Right atrium auricular region (tissue), 2 donors: ENCODE results near the gene XRCC5. TPM values are rescaled to one million over a fixed set of nuclear protein-coding genes. Genes with fewer than 3 reads are reported as not detected.

ENCODE experiments used
- DNase-seq: peaks from one replicate; pipeline ENCODE4 v3.0.0-alpha.2; 2019; ENCODE audit warnings: low spot score
- H3K27ac ChIP-seq, 2 donors: fragments of 200-600 bp; sonication (generic); 1 replicate in 1 of 2; 2 replicates in 1 of 2; pipeline ENCODE4 v1.5.1; 2016 to 2019
- H3K27me3 ChIP-seq, 2 donors: fragments of 200-600 bp; sonication (generic); one replicate each; pipeline versions ENCODE4 v1.5.1 to v1.6.0; 2017 to 2019
- H3K36me3 ChIP-seq: fragments of 200-600 bp; sonication (generic); one replicate; pipeline ENCODE4 v1.5.1; 2016
- H3K4me1 ChIP-seq, 2 donors: fragments of 200-600 bp; sonication (generic); one replicate each; pipeline versions ENCODE4 v1.5.1 to v1.6.0; 2017 to 2019
- H3K4me3 ChIP-seq, 2 donors: fragments of 200-600 bp; sonication (generic); 1 replicate in 1 of 2; 2 replicates in 1 of 2; pipeline ENCODE4 v1.5.1; 2017 to 2019; ENCODE audit warnings: mild to moderate bottlenecking in 1 of 2, moderate library complexity in 1 of 2
- H3K9me3 ChIP-seq, 2 donors: fragments of 200-600 bp; sonication (generic); one replicate each; pipeline ENCODE4 v1.5.1; 2019
- CTCF ChIP-seq, 2 donors: fragments of 200-600 bp; sonication (generic); IDR thresholded peaks; one replicate each; pipeline ENCODE4 v1.5.1; 2019; ENCODE audit warnings: antibody characterized with exemption in 2 of 2
- total RNA-seq, 2 donors: library from RNA; depleted of rRNA; stranded (reverse); fragments of >200 nt; gene quantifications; one replicate each; pipeline ENCODE4 v1.1.0, GENCODE V29; 2016

XRCC5 gene
- total RNA-seq, 2 donors from 2014 or later, result 89.9 to 93.7 TPM

GRCh38 chr2:216144372-216144771 is 35.2 kb downstream of the XRCC5 start:
- H3K4me1 ChIP-seq, result no peaks in the 10 kb centered on the region
- no peak for DNase-seq
- no peak overlapping the region for H3K27ac ChIP-seq
- no peaks in the 10 kb centered on the region for H3K27me3 ChIP-seq
- no peaks in the 10 kb centered on the region for H3K9me3 ChIP-seq
- H3K4me3 ChIP-seq, result no peak overlapping the region
- peaks cover 73% of the 10 kb centered on the region for H3K36me3 ChIP-seq
- no peak for TF ChIP-seq CTCF (IDR thresholded peaks at IDR 0.05)

GRCh38 chr2:216144857-216145256 is 35.7 kb downstream of the XRCC5 start:
- no peak for DNase-seq
- Histone ChIP-seq H3K27me3 (no peaks in the 10 kb centered on the region), H3K9me3 (no peaks in the 10 kb centered on the region), H3K4me1 (no peaks in the 10 kb centered on the region), H3K27ac (no peak overlapping the region), H3K36me3 (peaks cover 73% of the 10 kb centered on the region), H3K4me3 (no peak overlapping the region)
- no peak for TF ChIP-seq CTCF (IDR thresholded peaks at IDR 0.05)

DNA sequence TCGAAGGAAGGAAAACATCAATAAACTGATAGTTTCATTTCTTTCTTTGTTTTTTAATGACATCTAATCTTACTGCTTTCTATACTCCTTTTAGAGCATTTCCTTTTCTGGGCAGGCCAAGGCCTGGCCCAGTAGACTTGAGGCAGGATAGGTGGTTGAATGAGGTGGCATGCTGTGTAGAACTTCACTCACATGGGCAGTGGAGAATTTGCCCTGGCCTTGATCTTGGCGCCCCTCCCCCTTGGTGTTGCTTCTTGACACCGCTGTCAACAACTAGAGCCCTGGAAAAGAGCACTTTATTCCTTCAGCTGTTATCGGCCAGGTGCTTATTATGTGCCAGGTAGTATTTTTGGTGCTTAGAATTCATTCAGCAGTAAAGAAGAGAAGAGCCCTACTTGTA is 37.4 kb downstream of the XRCC5 start:
- no peaks in the 10 kb centered on the region for H3K27me3 ChIP-seq
- H3K4me1 ChIP-seq, result no peaks in the 10 kb centered on the region
- H3K36me3 ChIP-seq, result peaks cover 75% of the 10 kb centered on the region
- no peaks in the 10 kb centered on the region for H3K9me3 ChIP-seq
- H3K4me3 ChIP-seq, result no peak overlapping the region
- TF ChIP-seq CTCF (IDR thresholded peaks at IDR 0.05), result no peak
- H3K27ac ChIP-seq, result no peak overlapping the region
- no peak for DNase-seq

DNA sequence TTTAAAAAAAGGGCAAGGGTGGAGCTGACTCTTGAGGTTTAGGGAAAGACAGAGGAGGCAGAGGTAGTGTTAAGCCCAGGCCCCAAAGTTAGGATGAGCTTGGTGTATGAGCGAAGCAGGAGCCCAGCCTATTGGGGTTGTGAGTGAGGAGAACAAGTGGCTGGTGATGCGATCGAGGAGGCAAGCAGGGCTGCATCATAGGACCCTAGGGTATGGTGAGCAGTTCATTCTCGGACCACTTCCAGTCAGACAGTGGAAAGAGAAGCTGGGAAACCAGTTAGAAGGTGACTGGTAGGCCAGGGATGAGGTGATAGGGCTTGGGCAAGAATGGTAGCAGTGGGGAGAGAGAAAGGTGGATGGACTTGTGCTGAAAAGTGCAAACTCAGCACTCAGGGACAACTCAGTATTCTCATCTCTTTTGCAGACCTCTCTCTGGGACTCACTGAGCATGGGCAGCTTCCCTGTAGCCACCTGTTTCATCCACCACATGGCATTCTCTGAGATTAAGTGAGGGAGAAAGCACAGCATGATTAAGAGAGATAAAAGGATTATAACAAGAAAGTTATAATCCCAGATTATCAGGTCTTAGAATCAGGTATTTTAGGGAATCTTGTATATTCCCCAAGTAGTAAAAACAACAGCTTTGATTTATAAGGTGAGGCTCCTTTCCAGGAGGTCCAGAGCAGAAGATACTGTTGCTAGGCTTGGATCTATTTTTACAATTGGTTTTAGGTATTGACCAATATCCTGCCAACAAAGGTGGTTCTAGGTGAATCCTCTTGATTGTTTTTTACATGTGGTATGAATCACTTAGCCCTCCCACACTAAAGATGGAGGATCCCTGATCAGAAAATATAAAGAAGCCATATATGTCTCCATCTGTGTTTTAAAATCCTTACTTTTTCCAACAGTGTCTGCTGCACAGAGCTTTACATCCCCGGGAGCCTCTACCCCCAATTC is 38.3 kb downstream of the XRCC5 start:
- no peaks in the 10 kb centered on the region for H3K27me3 ChIP-seq
- H3K4me1 ChIP-seq, result no peaks in the 10 kb centered on the region
- DNase-seq, result no peak
- no peak overlapping the region for H3K27ac ChIP-seq
- H3K36me3 ChIP-seq, result peaks cover 72% of the 10 kb centered on the region
- H3K9me3 ChIP-seq, result no peaks in the 10 kb centered on the region
- H3K4me3 ChIP-seq, result no peak overlapping the region
- no peak for TF ChIP-seq CTCF (IDR thresholded peaks at IDR 0.05)

DNA sequence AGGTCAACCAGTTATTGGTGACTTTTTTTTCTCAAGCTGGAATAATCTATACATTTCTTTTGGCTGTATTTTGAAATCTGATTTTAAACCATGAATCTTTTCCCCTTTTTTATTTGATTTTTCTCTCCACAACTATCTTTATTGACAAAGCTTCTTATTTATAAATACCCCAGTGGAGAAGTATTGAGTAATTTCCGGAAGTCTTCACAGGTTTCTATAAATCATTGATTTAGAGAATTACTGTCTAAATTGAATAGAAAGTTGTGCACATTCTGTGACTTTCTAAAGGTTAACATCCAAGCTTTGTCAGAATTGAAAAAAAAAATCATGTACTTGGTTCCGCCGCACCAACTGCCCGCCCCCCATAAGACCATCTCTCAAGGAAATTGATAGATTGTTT is 39.8 kb downstream of the XRCC5 start:
- no peak for TF ChIP-seq CTCF (IDR thresholded peaks at IDR 0.05)
- H3K4me1 ChIP-seq, result no peaks in the 10 kb centered on the region
- no peak overlapping the region for H3K27ac ChIP-seq
- H3K4me3 ChIP-seq, result no peak overlapping the region
- H3K36me3 ChIP-seq, result peaks cover 76% of the 10 kb centered on the region
- H3K9me3 ChIP-seq, result no peaks in the 10 kb centered on the region
- no peaks in the 10 kb centered on the region for H3K27me3 ChIP-seq
- DNase-seq, result no peak
